ENCODE measurements around the gene MYH7B.

GRCh38 chr20:34996243-34997028 lies 40.8 kb downstream of the MYH7B start:
- TF ChIP-seq CTCF (conservative IDR thresholded peaks at IDR 0.05; ENCODE audit: low read length) (no peak), EZH2phosphoT487 (IDR thresholded peaks at IDR 0.05; ENCODE audit: borderline replicate concordance, low read depth, low read length) (no peak)
